Keratinocyte (primary cell): Measurements from ENCODE around the gene TSHZ3. TPM values are rescaled to one million over a fixed set of nuclear protein-coding genes. Genes with fewer than 3 reads are reported as not detected.
A peak's percentile ranks its signal among the peaks of the same experiment; 100 is the strongest.

Experiments
- DNase-seq: peaks from one replicate; pipeline ENCODE4 v3.0.0-alpha.2; 2011; ENCODE audit warnings: low read depth, missing footprints, low spot score
- FAIRE-seq: peaks from 2 replicates; lab custom pipeline; 2011; peaks lifted over from hg19 to GRCh38; lab: Jason Lieb, UNC
- H2AFZ ChIP-seq: 2 replicates; pipeline ENCODE4 v1.6.0; 2012; ENCODE audit warnings: low read length, control low read depth, inconsistent platforms; ENCODE audit not compliant: control insufficient read depth
- H3K27ac ChIP-seq: 2 replicates; pipeline ENCODE4 v1.5.1; 2011; ENCODE audit warnings: low read length; ENCODE audit not compliant: control insufficient read depth, insufficient read depth
- H3K27me3 ChIP-seq: 3 replicates; pipeline ENCODE4 v1.6.0; 2011; ENCODE audit warnings: low read length; ENCODE audit not compliant: control insufficient read depth, insufficient read depth; ENCODE audit errors: extremely low read depth
- H3K36me3 ChIP-seq, 2 experiments: 2 replicates in 1 of 2; 3 replicates in 1 of 2; pipeline ENCODE4 v1.5.1; 2011; ENCODE audit warnings: low read length in 2 of 2, mild to moderate bottlenecking in 1 of 2; ENCODE audit not compliant: control insufficient read depth in 2 of 2, insufficient read depth in 2 of 2; ENCODE audit errors: extremely low read depth in 1 of 2
- H3K4me1 ChIP-seq: 3 replicates; pipeline ENCODE4 v1.5.1; 2011; ENCODE audit warnings: low read length; ENCODE audit not compliant: control insufficient read depth, insufficient read depth; ENCODE audit errors: extremely low read depth
- H3K4me2 ChIP-seq: 3 replicates; pipeline ENCODE4 v1.6.0; 2011; ENCODE audit warnings: low read depth, low read length; ENCODE audit not compliant: control insufficient read depth, insufficient read depth; ENCODE audit errors: extremely low read depth
- H3K4me3 ChIP-seq, 3 experiments: fragments of 200-600 bp in 1 of 3; sonication (generic) in 1 of 3; 2 replicates in 2 of 3; 3 replicates in 1 of 3; pipeline ENCODE4 v1.5.1; 2011 to 2016; ENCODE audit warnings: low read length in 3 of 3, mild to moderate bottlenecking in 3 of 3, control low read depth in 2 of 3, inconsistent platforms in 1 of 3, low read depth in 1 of 3, mixed read lengths in 1 of 3, mixed run types in 1 of 3, moderate library complexity in 1 of 3; ENCODE audit not compliant: control insufficient read depth in 2 of 3, insufficient read depth in 2 of 3; ENCODE audit errors: extremely low read depth in 1 of 3
- H3K79me2 ChIP-seq: 2 replicates; pipeline ENCODE4 v1.6.0; 2012; ENCODE audit warnings: low read length; ENCODE audit not compliant: control insufficient read depth, insufficient read depth
- H3K9ac ChIP-seq: 3 replicates; pipeline ENCODE4 v1.6.0; 2011; ENCODE audit warnings: low read length; ENCODE audit not compliant: control insufficient read depth, insufficient read depth; ENCODE audit errors: extremely low read depth
- H3K9me1 ChIP-seq: 3 replicates; pipeline ENCODE4 v1.6.0; 2011; ENCODE audit warnings: low read length; ENCODE audit not compliant: control insufficient read depth, insufficient read depth; ENCODE audit errors: extremely low read depth
- H3K9me3 ChIP-seq: 2 replicates; pipeline ENCODE4 v1.5.1; 2012; ENCODE audit warnings: low read depth, low read length; ENCODE audit not compliant: control insufficient read depth
- H4K20me1 ChIP-seq: 3 replicates; pipeline ENCODE4 v1.6.0; 2011; ENCODE audit warnings: low read length; ENCODE audit not compliant: control insufficient read depth, insufficient read depth; ENCODE audit errors: extremely low read depth
- CTCF ChIP-seq, 3 experiments: IDR thresholded peaks in 1 of 3; conservative IDR thresholded peaks in 1 of 3; optimal IDR thresholded peaks in 1 of 3; 2 replicates in 2 of 3; 3 replicates in 1 of 3; pipeline versions ENCODE3 to v1.5.1; 2011; ENCODE audit warnings: low read length in 3 of 3, mild to moderate bottlenecking in 3 of 3, moderate library complexity in 2 of 3, control low read depth in 1 of 3, inconsistent platforms in 1 of 3; ENCODE audit not compliant: insufficient read depth in 2 of 3; ENCODE audit errors: extremely low read depth in 1 of 3
- EZH2 ChIP-seq: IDR thresholded peaks from one replicate; pipeline ENCODE4 v1.6.1; 2012; ENCODE audit warnings: inconsistent platforms, mild to moderate bottlenecking, low read length, moderate library complexity
- dilution Hi-C: fragments of 300-500 bp; cut with MboI; formaldehyde crosslinking; loops from one replicate; pipeline ENCODE4 v1.7.0; 2020; ENCODE audit warnings: low sequenced_read_pairs; ENCODE audit not compliant: extremely low pct_ligation_motif_present
- polyA minus RNA-seq, 3 experiments: library from RNA; depleted of rRNA, polyadenylated mRNA; stranded (reverse); fragments of >200 nt; gene quantifications; 1 replicate in 1 of 3; 2 replicates in 1 of 3; 3 replicates in 1 of 3; pipeline ENCODE4 v1.2.3, GENCODE V29; 2011
- polyA plus RNA-seq, 5 experiments: library from polyadenylated mRNA; depleted of rRNA in 3 of 5; stranded (reverse) in 3 of 5; stranded (forward) in 1 of 5; unstranded in 1 of 5; fragments of >200 nt; gene quantifications; 1 replicate in 1 of 5; 2 replicates in 3 of 5; 3 replicates in 1 of 5; pipeline versions ENCODE4 v1.2.1 to v1.2.3, GENCODE V29; 2011 to 2012; ENCODE audit warnings: missing spikeins in 2 of 5, low read depth in 1 of 5, low replicate concordance in 1 of 5

TSHZ3 gene, protein sequence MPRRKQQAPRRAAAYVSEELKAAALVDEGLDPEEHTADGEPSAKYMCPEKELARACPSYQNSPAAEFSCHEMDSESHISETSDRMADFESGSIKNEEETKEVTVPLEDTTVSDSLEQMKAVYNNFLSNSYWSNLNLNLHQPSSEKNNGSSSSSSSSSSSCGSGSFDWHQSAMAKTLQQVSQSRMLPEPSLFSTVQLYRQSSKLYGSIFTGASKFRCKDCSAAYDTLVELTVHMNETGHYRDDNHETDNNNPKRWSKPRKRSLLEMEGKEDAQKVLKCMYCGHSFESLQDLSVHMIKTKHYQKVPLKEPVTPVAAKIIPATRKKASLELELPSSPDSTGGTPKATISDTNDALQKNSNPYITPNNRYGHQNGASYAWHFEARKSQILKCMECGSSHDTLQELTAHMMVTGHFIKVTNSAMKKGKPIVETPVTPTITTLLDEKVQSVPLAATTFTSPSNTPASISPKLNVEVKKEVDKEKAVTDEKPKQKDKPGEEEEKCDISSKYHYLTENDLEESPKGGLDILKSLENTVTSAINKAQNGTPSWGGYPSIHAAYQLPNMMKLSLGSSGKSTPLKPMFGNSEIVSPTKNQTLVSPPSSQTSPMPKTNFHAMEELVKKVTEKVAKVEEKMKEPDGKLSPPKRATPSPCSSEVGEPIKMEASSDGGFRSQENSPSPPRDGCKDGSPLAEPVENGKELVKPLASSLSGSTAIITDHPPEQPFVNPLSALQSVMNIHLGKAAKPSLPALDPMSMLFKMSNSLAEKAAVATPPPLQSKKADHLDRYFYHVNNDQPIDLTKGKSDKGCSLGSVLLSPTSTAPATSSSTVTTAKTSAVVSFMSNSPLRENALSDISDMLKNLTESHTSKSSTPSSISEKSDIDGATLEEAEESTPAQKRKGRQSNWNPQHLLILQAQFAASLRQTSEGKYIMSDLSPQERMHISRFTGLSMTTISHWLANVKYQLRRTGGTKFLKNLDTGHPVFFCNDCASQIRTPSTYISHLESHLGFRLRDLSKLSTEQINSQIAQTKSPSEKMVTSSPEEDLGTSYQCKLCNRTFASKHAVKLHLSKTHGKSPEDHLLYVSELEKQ
- polyA plus RNA-seq (2.2 to 3.6 TPM (median 3.0 TPM) in 3 replicates), polyA minus RNA-seq (3.1 to 17.9 TPM (median 9.9 TPM) in 3 replicates)
- 3.3 TPM for polyA plus RNA-seq (2011; ENCODE audit: low read depth)
- polyA plus RNA-seq (2011; cell fraction: cytosol; rRNA removed): 3.0 and 3.8 TPM in 2 replicates
- polyA plus RNA-seq (2011; cell fraction: nucleus; rRNA removed): 8.7 and 9.8 TPM in 2 replicates
- polyA plus RNA-seq (2012; ENCODE audit: low replicate concordance): 2.6 and 6.1 TPM in 2 replicates
- 3.6 TPM for polyA minus RNA-seq (2011; cell fraction: cytosol; rRNA and poly(A)+ RNA removed)
- 4.2 and 9.9 TPM in 2 replicates for polyA minus RNA-seq (2011; cell fraction: nucleus; rRNA and poly(A)+ RNA removed)

- DNase-seq: no peak
- no peaks in the 10 kb centered on the region for H4K20me1 ChIP-seq
- H3K4me3 ChIP-seq: peak within 1 kb of the TSS; percentile 67 to 81 (median 71)
- TF ChIP-seq EZH2 (no peak), CTCF (optimal IDR thresholded peaks at IDR 0.05 in 1 of 3, IDR thresholded peaks at IDR 0.05 in 1 of 3, conservative IDR thresholded peaks at IDR 0.05 in 1 of 3; ENCODE audit: extremely low read depth in 1 of 3, insufficient read depth in 2 of 3, low read length in 3 of 3) (no peak)
- H3K9me3 ChIP-seq: no peaks in the 10 kb centered on the region
- H2AFZ ChIP-seq: peak within 1 kb of the TSS; percentile 43
- dilution Hi-C loops: no loop called here
- H3K4me1 ChIP-seq: peaks cover 24% of the 10 kb centered on the region
- H3K36me3 ChIP-seq: peaks cover 0 to 4% of the 10 kb centered on the region in 2 experiments
- H3K27me3 ChIP-seq: peaks cover 23% of the 10 kb centered on the region
- no peak for FAIRE-seq
- peak within 1 kb of the TSS; percentile 60 for H3K9ac ChIP-seq
- peaks cover 30% of the 10 kb centered on the region for H3K79me2 ChIP-seq
- H3K9me1 ChIP-seq: no peaks in the 10 kb centered on the region
- peak within 1 kb of the TSS; percentile 81 for H3K4me2 ChIP-seq
- peak within 1 kb of the TSS; percentile 31 for H3K27ac ChIP-seq
Measured at GRCh38 chr19:31349160-31349881, at the start of gene TSHZ3. Gene TSHZ3 (minus strand): TSS chr19:31349436. CDS start chr19:31349219, 217 bp downstream.

GRCh38 chr19:31397308-31397707 lies 48.1 kb upstream of the TSHZ3 start:
- no peaks in the 10 kb centered on the region for H3K4me1 ChIP-seq
- H3K4me2 ChIP-seq: no peak overlapping the region
- H3K27me3 ChIP-seq: peaks cover 11% of the 10 kb centered on the region
- no peak for DNase-seq
- dilution Hi-C loops: no loop called here
- no peak for FAIRE-seq
- no peaks in the 10 kb centered on the region for H3K36me3 ChIP-seq
- TF ChIP-seq EZH2: no peak
- TF ChIP-seq CTCF (optimal IDR thresholded peaks at IDR 0.05 in 1 of 3, IDR thresholded peaks at IDR 0.05 in 1 of 3, conservative IDR thresholded peaks at IDR 0.05 in 1 of 3; ENCODE audit: extremely low read depth in 1 of 3, insufficient read depth in 2 of 3, low read length in 3 of 3): no peak
- no peaks in the 10 kb centered on the region for H3K9me1 ChIP-seq
- no peak overlapping the region for H3K27ac ChIP-seq
- no peak overlapping the region for H3K9ac ChIP-seq
- no peak overlapping the region for H2AFZ ChIP-seq
- H4K20me1 ChIP-seq: no peaks in the 10 kb centered on the region
- no peaks in the 10 kb centered on the region for H3K79me2 ChIP-seq
- no peak overlapping the region for H3K4me3 ChIP-seq
- no peaks in the 10 kb centered on the region for H3K9me3 ChIP-seq
